Esophagus squamous epithelium (tissue), 4 donors: ENCODE results near the gene SCN2A.

ENCODE experiments used
- POLR2A ChIP-seq, 4 donors: fragments of 450-650 bp; IDR thresholded peaks; one replicate each; pipeline ENCODE4 v1.6.1; 2017; ENCODE audit warnings: antibody characterized with exemption in 4 of 4, mild to moderate bottlenecking in 4 of 4, moderate library complexity in 3 of 4
- TF ChIP-seq, protein P1 (sequence below), 6 experiments: fragments of 450-650 bp in 4 of 6; fragments of 200-600 bp in 2 of 6; sonication (generic) in 2 of 6; IDR thresholded peaks; one replicate each; pipeline ENCODE4 v1.5.1; 2016 to 2019; ENCODE audit warnings: antibody characterized with exemption in 6 of 6, mild to moderate bottlenecking in 4 of 6, moderate library complexity in 4 of 6

DNA sequence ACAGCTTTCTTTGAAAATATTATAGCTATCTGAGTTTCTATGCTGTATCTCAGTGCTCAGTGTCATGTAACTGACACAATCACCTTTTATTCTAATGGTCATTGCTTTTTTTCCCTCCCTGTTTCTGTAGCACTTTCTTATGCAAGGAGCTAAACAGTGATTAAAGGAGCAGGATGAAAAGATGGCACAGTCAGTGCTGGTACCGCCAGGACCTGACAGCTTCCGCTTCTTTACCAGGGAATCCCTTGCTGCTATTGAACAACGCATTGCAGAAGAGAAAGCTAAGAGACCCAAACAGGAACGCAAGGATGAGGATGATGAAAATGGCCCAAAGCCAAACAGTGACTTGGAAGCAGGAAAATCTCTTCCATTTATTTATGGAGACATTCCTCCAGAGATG is 56.4 kb downstream of the SCN2A start:
- TF ChIP-seq, protein P1, sequence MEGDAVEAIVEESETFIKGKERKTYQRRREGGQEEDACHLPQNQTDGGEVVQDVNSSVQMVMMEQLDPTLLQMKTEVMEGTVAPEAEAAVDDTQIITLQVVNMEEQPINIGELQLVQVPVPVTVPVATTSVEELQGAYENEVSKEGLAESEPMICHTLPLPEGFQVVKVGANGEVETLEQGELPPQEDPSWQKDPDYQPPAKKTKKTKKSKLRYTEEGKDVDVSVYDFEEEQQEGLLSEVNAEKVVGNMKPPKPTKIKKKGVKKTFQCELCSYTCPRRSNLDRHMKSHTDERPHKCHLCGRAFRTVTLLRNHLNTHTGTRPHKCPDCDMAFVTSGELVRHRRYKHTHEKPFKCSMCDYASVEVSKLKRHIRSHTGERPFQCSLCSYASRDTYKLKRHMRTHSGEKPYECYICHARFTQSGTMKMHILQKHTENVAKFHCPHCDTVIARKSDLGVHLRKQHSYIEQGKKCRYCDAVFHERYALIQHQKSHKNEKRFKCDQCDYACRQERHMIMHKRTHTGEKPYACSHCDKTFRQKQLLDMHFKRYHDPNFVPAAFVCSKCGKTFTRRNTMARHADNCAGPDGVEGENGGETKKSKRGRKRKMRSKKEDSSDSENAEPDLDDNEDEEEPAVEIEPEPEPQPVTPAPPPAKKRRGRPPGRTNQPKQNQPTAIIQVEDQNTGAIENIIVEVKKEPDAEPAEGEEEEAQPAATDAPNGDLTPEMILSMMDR (IDR thresholded peaks at IDR 0.05) = no peak
- no peak for TF ChIP-seq POLR2A (IDR thresholded peaks at IDR 0.05)
